GM12878 (cell line): Measurements from ENCODE around the gene SPHK1.

Experiments used
- ASH2L ChIP-seq: fragments of 300-600, 200-600 bp; sonication (generic); IDR thresholded peaks from 2 replicates; pipeline ENCODE4 v1.6.1; 2017; ENCODE audit warnings: low read depth, mild to moderate bottlenecking, borderline replicate concordance
- CTCF ChIP-seq, 3 experiments: IDR thresholded peaks in 2 of 3; conservative IDR thresholded peaks in 1 of 3; 2 replicates each; pipeline ENCODE4 v1.5.1; 2011; ENCODE audit warnings: low read depth in 3 of 3, low read length in 3 of 3, mild to moderate bottlenecking in 3 of 3, control low read depth in 2 of 3, moderate library complexity in 2 of 3, inconsistent platforms in 1 of 3, mixed read lengths in 1 of 3; ENCODE audit not compliant: control insufficient read depth in 2 of 3, insufficient read depth in 1 of 3; ENCODE audit errors: extremely low read depth in 1 of 3
- KDM1A ChIP-seq: fragments of 200-600 bp; sonication (generic); IDR thresholded peaks from 2 replicates; pipeline ENCODE4 v1.6.1; 2016; ENCODE audit warnings: borderline replicate concordance
- MEF2A ChIP-seq: IDR thresholded peaks from 2 replicates; pipeline ENCODE4 v1.6.1; 2011; ENCODE audit warnings: low read depth, mild to moderate bottlenecking, low read length, moderate library complexity; ENCODE audit not compliant: insufficient read depth
- POLR2AphosphoS5 ChIP-seq: IDR thresholded peaks from 2 replicates; pipeline ENCODE4 v1.6.1; 2011; ENCODE audit warnings: mild to moderate bottlenecking, low read length, inconsistent platforms
- SIN3A ChIP-seq: IDR thresholded peaks from 2 replicates; pipeline ENCODE4 v1.6.1; 2012; ENCODE audit warnings: low read depth, low read length, improper control_type of control experiment
- TAF1 ChIP-seq: IDR thresholded peaks from 2 replicates; pipeline ENCODE4 v1.6.1; 2011; ENCODE audit warnings: mild to moderate bottlenecking, low read depth, low read length, borderline replicate concordance
- USF2 ChIP-seq: IDR thresholded peaks from 2 replicates; pipeline ENCODE4 v1.6.1; 2011; ENCODE audit warnings: low read depth, low read length, improper control_type of control experiment, borderline replicate concordance
- ZBTB4 ChIP-seq: fragments of 450-650 bp; formaldehyde crosslinking; IDR thresholded peaks from 2 replicates; pipeline ENCODE4 v1.4.0; 2022; ENCODE audit warnings: mild to moderate bottlenecking, moderate library complexity
- ZNF274 ChIP-seq: IDR thresholded peaks from one replicate; pipeline ENCODE4 v1.8.0; 2011; ENCODE audit not compliant: insufficient read length, insufficient read depth
- TF ChIP-seq, protein P1 (sequence below): IDR thresholded peaks from 2 replicates; pipeline ENCODE4 v1.6.1; 2011; ENCODE audit warnings: borderline replicate concordance, low read depth, mild to moderate bottlenecking, moderate library complexity, mixed read lengths, low read length; ENCODE audit not compliant: insufficient read depth; ENCODE audit errors: extremely low read length
- TF ChIP-seq, protein P2 (sequence below): fragments of 450-650 bp; IDR thresholded peaks from 2 replicates; pipeline ENCODE4 v1.6.1; 2017; ENCODE audit warnings: mild to moderate bottlenecking, moderate library complexity
- TF ChIP-seq, protein P3 (sequence below): IDR thresholded peaks from 2 replicates; pipeline ENCODE4 v1.6.1; 2012; ENCODE audit warnings: low read depth, low read length, improper control_type of control experiment
- TF ChIP-seq, protein P4 (sequence below): IDR thresholded peaks from 2 replicates; pipeline ENCODE4 v1.6.1; 2012; ENCODE audit warnings: low read depth, low read length, improper control_type of control experiment

GRCh38 chr17:76415786-76416185 lies 31.4 kb downstream of the SPHK1 start:
- TF ChIP-seq ZBTB4 (CRISPR knock-in tag), result no peak
- TF ChIP-seq CTCF (IDR thresholded peaks at IDR 0.05 in 2 of 3, conservative IDR thresholded peaks at IDR 0.05 in 1 of 3; ENCODE audit: control insufficient read depth in 2 of 3, extremely low read depth in 1 of 3, insufficient read depth in 1 of 3, low read depth in 3 of 3, low read length in 3 of 3), result no peak
- no peak for TF ChIP-seq USF2
- TF ChIP-seq, protein P1, sequence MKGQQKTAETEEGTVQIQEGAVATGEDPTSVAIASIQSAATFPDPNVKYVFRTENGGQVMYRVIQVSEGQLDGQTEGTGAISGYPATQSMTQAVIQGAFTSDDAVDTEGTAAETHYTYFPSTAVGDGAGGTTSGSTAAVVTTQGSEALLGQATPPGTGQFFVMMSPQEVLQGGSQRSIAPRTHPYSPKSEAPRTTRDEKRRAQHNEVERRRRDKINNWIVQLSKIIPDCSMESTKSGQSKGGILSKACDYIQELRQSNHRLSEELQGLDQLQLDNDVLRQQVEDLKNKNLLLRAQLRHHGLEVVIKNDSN, result no peak
- no peak for TF ChIP-seq ASH2L
- TF ChIP-seq SIN3A, result no peak
- TF ChIP-seq, protein P2, sequence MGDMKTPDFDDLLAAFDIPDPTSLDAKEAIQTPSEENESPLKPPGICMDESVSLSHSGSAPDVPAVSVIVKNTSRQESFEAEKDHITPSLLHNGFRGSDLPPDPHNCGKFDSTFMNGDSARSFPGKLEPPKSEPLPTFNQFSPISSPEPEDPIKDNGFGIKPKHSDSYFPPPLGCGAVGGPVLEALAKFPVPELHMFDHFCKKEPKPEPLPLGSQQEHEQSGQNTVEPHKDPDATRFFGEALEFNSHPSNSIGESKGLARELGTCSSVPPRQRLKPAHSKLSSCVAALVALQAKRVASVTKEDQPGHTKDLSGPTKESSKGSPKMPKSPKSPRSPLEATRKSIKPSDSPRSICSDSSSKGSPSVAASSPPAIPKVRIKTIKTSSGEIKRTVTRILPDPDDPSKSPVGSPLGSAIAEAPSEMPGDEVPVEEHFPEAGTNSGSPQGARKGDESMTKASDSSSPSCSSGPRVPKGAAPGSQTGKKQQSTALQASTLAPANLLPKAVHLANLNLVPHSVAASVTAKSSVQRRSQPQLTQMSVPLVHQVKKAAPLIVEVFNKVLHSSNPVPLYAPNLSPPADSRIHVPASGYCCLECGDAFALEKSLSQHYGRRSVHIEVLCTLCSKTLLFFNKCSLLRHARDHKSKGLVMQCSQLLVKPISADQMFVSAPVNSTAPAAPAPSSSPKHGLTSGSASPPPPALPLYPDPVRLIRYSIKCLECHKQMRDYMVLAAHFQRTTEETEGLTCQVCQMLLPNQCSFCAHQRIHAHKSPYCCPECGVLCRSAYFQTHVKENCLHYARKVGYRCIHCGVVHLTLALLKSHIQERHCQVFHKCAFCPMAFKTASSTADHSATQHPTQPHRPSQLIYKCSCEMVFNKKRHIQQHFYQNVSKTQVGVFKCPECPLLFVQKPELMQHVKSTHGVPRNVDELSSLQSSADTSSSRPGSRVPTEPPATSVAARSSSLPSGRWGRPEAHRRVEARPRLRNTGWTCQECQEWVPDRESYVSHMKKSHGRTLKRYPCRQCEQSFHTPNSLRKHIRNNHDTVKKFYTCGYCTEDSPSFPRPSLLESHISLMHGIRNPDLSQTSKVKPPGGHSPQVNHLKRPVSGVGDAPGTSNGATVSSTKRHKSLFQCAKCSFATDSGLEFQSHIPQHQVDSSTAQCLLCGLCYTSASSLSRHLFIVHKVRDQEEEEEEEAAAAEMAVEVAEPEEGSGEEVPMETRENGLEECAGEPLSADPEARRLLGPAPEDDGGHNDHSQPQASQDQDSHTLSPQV, result no peak
- TF ChIP-seq, protein P3, sequence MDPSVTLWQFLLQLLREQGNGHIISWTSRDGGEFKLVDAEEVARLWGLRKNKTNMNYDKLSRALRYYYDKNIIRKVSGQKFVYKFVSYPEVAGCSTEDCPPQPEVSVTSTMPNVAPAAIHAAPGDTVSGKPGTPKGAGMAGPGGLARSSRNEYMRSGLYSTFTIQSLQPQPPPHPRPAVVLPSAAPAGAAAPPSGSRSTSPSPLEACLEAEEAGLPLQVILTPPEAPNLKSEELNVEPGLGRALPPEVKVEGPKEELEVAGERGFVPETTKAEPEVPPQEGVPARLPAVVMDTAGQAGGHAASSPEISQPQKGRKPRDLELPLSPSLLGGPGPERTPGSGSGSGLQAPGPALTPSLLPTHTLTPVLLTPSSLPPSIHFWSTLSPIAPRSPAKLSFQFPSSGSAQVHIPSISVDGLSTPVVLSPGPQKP, result no peak
- TF ChIP-seq ZNF274, result no peak
- TF ChIP-seq, protein P4, sequence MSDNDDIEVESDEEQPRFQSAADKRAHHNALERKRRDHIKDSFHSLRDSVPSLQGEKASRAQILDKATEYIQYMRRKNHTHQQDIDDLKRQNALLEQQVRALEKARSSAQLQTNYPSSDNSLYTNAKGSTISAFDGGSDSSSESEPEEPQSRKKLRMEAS, result no peak
- TF ChIP-seq TAF1, result no peak
- no peak for TF ChIP-seq KDM1A
- no peak for TF ChIP-seq MEF2A
- no peak for TF ChIP-seq POLR2AphosphoS5
